Stimulated activated naive CD8-positive, alpha-beta T cell treated with anti-CD3 and anti-CD28 coated beads, Interleukin-15, amount 100 ng/mL, for 72 hours (primary cell): Measurements from ENCODE around the gene SF3A1.
A peak's percentile ranks its signal among the peaks of the same experiment; 100 is the strongest.
"Not testable (repeated sequence)": the region's sequence is repeated elsewhere in the genome, so short reads cannot be mapped to it uniquely, and the experiment has no call there.

ENCODE experiments used
- ATAC-seq: fragments of 150-1000 bp; cut with Tn5 transposase; 2 replicates; pipeline ENCODE4 v1.10.0; 2021; ENCODE audit warnings: mild to moderate bottlenecking, moderate library complexity
- DNase-seq, 2 donors: peaks; one replicate each; pipeline ENCODE4 v3.0.0; 2021 to 2022
- H3K27ac Mint-ChIP-seq, 2 donors: one replicate each; pipeline ENCODE4 v1.8.0; 2022; ENCODE audit warnings: mild to moderate bottlenecking in 2 of 2, mixed read lengths in 2 of 2, moderate library complexity in 2 of 2
- H3K27me3 Mint-ChIP-seq: one replicate; pipeline ENCODE4 v1.8.0; 2022; ENCODE audit warnings: mixed read lengths
- H3K4me1 Mint-ChIP-seq: one replicate; pipeline ENCODE4 v1.8.0; 2022; ENCODE audit warnings: mild to moderate bottlenecking, mixed read lengths
- H3K4me3 Mint-ChIP-seq, 2 donors: one replicate each; pipeline ENCODE4 v1.8.0; 2022; ENCODE audit warnings: mild to moderate bottlenecking in 2 of 2, mixed read lengths in 2 of 2, moderate library complexity in 1 of 2
- H3K9me3 Mint-ChIP-seq, 2 donors: one replicate each; pipeline ENCODE4 v1.8.0; 2022; ENCODE audit warnings: mixed read lengths in 2 of 2

Gene SF3A1

GRCh38 chr22:30344447-30345200 is 12.1 kb downstream of the SF3A1 start:
- H3K27me3 Mint-ChIP-seq: no peaks in the 10 kb centered on the region
- peak overlapping the region in 1 of 2 donors; percentile 12 for H3K27ac Mint-ChIP-seq
- H3K4me1 Mint-ChIP-seq: peaks cover 25% of the 10 kb centered on the region
- no peaks in the 10 kb centered on the region for H3K9me3 Mint-ChIP-seq
- DNase-seq: no peak
- no peak overlapping the region for H3K4me3 Mint-ChIP-seq
- no peak for ATAC-seq

DNA sequence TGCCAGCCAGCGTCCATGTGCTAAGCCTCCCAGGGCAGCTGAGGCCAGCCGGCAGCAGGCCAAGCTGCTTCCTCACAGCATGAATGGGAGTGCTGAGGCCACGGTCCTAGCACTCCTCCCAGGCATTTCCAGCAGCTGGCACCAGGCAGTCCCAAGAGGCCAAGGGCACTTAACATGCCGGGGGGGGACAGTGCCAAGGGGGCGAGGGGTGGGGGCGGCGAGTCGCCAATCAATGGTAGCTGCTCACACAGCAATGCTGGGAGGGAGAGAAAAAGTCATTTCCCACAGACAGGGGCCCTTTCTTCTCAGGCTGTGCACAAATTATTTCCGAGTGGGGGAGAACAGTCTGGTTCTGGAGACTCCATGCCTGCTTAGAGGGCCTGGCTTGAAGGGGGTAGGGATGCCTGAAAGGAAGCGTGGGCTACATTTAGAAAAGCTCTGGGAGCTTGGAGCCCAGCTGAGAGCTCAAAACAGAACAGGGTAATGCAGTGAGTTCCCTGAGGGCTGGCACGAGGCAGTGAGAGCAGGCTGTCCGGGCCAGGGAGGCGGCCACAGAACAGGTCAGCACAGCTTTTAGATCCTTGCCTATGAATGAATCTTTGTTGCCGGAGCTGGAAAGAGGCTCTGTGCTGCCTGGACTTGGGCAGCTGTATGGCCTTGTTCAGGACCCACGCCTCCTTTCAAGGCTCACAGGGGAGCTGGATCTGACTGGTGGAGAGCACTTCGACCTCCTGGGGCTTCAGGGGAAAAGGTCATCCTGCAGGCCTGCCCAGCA is 15.6 kb downstream of the SF3A1 start:
- ATAC-seq (no peak), DNase-seq (no peak)
- Mint-ChIP-seq H3K4me1 (peaks cover 6% of the 10 kb centered on the region), H3K9me3 (no peaks in the 10 kb centered on the region), H3K4me3 (no peak overlapping the region), H3K27me3 (no peaks in the 10 kb centered on the region), H3K27ac (no peak overlapping the region)

DNA sequence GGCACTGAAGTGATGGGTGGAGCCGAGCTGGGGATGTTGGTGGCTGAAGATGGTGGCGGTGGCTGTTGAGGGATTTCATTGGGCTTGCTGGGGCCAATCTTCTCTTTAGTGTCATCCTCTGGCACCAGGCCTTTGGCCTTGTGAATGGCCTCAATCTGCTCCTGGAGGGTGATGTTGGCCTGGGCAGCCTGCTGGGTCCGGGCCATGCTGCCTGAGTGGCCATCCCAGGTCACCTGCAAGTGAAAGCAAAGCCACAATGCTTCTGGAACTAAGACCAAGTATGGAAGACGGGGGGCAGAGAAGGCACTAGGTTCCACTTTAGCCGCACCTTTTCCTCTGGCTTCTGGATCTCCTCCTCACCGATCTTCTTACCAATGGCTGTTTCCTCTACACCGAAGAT is 17.9 kb downstream of the SF3A1 start:
- Mint-ChIP-seq H3K4me3 (no peak overlapping the region), H3K27ac (peak overlapping the region in 1 of 2 donors; percentile 37), H3K4me1 (peaks cover 28% of the 10 kb centered on the region), H3K9me3 (no peaks in the 10 kb centered on the region), H3K27me3 (no peaks in the 10 kb centered on the region)
- DNase-seq: no peak
- ATAC-seq: no peak

GRCh38 chr22:30338341-30338740 is 18.4 kb downstream of the SF3A1 start:
- ATAC-seq, DNase-seq, H3K9me3 Mint-ChIP-seq, H3K4me3 Mint-ChIP-seq, H3K27me3 Mint-ChIP-seq: not testable (repeated sequence)
- Mint-ChIP-seq H3K4me1 (peaks cover 30% of the 10 kb centered on the region), H3K27ac (peak overlapping the region in 1 of 2 donors; percentile 37)

DNA sequence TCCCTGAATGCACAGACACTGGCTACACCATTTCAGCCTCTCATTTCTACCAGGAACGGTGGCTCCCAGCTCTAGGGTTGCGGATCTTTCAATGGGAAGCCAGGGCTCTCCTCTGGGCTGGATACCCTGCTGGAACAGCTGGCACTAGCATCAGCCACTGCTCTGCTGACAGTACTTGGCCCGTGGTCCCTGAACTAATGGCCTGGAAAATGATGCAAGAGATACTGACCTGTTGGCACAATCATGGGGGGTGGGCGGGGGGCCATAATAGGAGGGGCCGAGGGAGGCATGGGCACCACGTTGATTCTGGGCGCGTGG is 19.3 kb downstream of the SF3A1 start:
- Mint-ChIP-seq H3K27ac (peak overlapping the region; percentile 28 to 33), H3K4me1 (peaks cover 38% of the 10 kb centered on the region), H3K4me3 (no peak overlapping the region), H3K27me3 (no peaks in the 10 kb centered on the region), H3K9me3 (no peaks in the 10 kb centered on the region)
- DNase-seq (no peak), ATAC-seq (no peak)

- Mint-ChIP-seq H3K4me3 (no peak overlapping the region), H3K4me1 (peaks cover 41% of the 10 kb centered on the region), H3K27me3 (no peaks in the 10 kb centered on the region), H3K9me3 (no peaks in the 10 kb centered on the region), H3K27ac (peak overlapping the region in 1 of 2 donors; percentile 47)
- DNase-seq (no peak), ATAC-seq (no peak)
These were observed 19.8 kb downstream of the SF3A1 start for GRCh38 chr22:30336752-30337460.

GRCh38 chr22:30335236-30335635 is 21.5 kb downstream of the SF3A1 start:
- H3K27me3 Mint-ChIP-seq: no peaks in the 10 kb centered on the region
- no peak for DNase-seq
- no peak overlapping the region for H3K4me3 Mint-ChIP-seq
- peak overlapping the region in 1 of 2 donors; percentile 80 for H3K27ac Mint-ChIP-seq
- peaks cover 41% of the 10 kb centered on the region for H3K4me1 Mint-ChIP-seq
- H3K9me3 Mint-ChIP-seq: no peaks in the 10 kb centered on the region
- ATAC-seq: peak; percentile 30

DNA sequence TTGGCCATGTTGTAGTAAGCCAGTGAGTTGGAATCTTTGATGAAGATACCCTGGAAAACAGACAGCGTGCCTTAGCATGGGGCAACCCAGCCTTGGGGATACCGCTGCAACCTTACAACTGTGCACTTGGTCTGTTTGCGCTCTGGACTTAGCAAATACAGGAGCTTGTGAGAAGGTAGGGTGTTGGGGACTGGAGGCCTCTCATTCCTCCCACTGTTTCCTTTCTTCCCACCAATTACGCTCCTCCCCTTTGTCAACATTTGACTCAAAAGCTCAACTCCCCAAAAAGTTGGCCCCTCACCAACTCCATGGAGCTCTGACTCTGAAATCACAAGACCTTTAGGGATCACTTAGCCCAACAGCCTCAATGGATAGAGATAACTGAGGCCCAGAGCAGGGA is 22.0 kb downstream of the SF3A1 start:
- ATAC-seq (no peak), DNase-seq (no peak)
- Mint-ChIP-seq H3K4me1 (peaks cover 41% of the 10 kb centered on the region), H3K9me3 (no peaks in the 10 kb centered on the region), H3K27me3 (no peaks in the 10 kb centered on the region), H3K4me3 (no peak overlapping the region), H3K27ac (peak overlapping the region in 1 of 2 donors; percentile 78)

DNA sequence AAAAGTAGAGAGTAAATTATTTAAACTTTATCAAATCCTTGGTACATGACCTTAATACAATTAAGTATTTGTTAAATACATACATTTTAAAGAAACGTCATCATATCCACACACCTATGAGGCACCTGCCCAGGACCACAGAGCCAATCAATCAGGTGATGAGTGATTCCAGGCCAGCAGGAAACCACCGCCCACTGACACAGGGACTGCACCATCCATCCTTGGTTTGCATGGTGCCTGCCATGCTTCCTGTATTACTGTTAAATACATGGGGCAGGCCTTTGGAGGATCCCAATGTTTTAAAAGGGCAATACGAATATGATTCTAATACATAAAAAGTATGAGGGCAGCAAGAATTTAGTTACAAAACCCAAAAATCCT is 23.0 kb downstream of the SF3A1 start:
- Mint-ChIP-seq H3K27ac (no peak overlapping the region), H3K4me3 (no peak overlapping the region), H3K4me1 (peaks cover 41% of the 10 kb centered on the region), H3K9me3 (no peaks in the 10 kb centered on the region), H3K27me3 (no peaks in the 10 kb centered on the region)
- ATAC-seq: peak; percentile 72
- DNase-seq: no peak

GRCh38 chr22:30332994-30333706 is 23.5 kb downstream of the SF3A1 start:
- no peak for ATAC-seq
- H3K4me3 Mint-ChIP-seq: no peak overlapping the region
- DNase-seq: no peak
- H3K9me3 Mint-ChIP-seq: no peaks in the 10 kb centered on the region
- peaks cover 45% of the 10 kb centered on the region for H3K4me1 Mint-ChIP-seq
- H3K27me3 Mint-ChIP-seq: no peaks in the 10 kb centered on the region
- no peak overlapping the region for H3K27ac Mint-ChIP-seq

GRCh38 chr22:30332551-30332950 is 24.1 kb downstream of the SF3A1 start:
- ATAC-seq: no peak
- H3K27ac Mint-ChIP-seq: no peak overlapping the region
- no peak for DNase-seq
- no peaks in the 10 kb centered on the region for H3K27me3 Mint-ChIP-seq
- no peaks in the 10 kb centered on the region for H3K9me3 Mint-ChIP-seq
- peaks cover 51% of the 10 kb centered on the region for H3K4me1 Mint-ChIP-seq
- H3K4me3 Mint-ChIP-seq: no peak overlapping the region

DNA sequence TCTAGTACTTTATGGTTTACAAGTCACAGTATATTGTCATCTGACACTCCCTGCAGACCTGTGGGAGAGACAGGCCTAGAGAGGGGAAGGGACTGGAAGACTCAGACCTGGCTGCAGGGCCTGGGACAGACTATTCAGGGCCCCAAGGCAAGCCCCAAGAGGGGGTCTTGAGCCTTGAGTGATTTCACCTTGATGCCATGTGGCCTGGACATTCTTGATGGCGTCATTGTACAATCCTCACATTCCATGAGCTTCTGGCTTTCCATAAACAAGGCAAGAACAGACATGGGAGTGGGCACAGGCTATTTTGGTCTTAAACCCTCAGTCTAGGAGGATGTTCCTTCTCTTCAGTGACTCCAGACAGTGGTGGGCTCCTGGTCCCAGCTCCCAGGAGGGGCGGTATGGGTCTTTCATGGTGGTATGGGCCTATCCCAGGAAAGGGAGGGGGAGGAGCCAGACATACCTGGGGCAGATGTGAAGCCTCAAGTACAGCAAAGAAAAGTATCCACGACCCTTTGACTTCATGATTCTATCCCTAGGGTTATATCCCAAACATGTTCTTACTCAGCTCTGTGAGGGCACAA is 28.1 kb downstream of the SF3A1 start:
- Mint-ChIP-seq H3K27me3 (no peaks in the 10 kb centered on the region), H3K4me1 (peaks cover 53% of the 10 kb centered on the region), H3K27ac (peak overlapping the region in 1 of 2 donors; percentile 19)

GRCh38 chr22:30327864-30328345 is 28.8 kb downstream of the SF3A1 start:
- H3K27ac Mint-ChIP-seq: no peak overlapping the region

More for the DNA sequence above, 28.1 kb downstream of the SF3A1 start:
- ATAC-seq (no peak), DNase-seq (no peak)
- no peak overlapping the region for H3K4me3 Mint-ChIP-seq
- H3K9me3 Mint-ChIP-seq: no peaks in the 10 kb centered on the region

DNA sequence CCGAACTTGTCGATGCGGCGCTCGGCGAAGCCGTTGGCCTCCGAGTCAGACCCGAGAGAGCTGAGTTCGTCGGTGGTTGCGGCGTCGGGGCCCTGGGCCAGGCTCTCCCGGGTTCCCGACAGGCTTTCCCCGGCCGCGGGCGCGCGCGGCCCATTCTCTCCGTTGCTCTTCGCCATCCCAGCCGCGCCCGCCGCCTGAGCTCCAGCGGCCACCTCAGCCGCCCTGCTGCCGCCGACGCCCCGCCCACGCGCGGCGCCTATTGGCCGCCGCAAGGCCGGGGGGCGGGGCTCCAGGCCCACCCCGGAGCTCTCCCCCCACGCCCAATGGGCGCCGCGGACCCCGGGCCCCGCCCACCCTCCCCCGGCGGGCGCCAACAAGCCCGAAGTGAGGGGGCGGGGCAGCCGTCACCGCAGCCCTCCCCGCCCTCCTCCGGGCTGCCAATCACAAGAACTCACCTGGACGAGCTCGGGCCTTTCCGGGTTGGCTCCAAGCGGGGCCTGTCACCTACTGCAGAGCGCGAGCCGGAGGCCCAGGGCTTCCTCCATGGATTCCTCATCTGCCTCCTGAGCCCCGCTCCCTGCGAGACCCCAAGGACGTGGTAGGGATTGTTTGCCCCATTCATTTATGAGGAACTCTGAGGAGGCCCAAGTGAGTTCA is 29.9 kb downstream of the SF3A1 start, which contains the start of gene TBC1D10A:
TSS of gene TBC1D10A (minus strand) at position 236 of the 657 bp plus-strand sequence. CDS start at position 176, 60 bp downstream.
- peak; percentile 93 for ATAC-seq
- peaks cover 54% of the 10 kb centered on the region for H3K4me1 Mint-ChIP-seq
- H3K4me3 Mint-ChIP-seq: peak within 1 kb of the TSS; percentile 94
- H3K27me3 Mint-ChIP-seq: no peaks in the 10 kb centered on the region
- H3K27ac Mint-ChIP-seq: peak within 1 kb of the TSS; percentile 86 to 90
- DNase-seq: peak; percentile 91 to 94
- H3K9me3 Mint-ChIP-seq: no peaks in the 10 kb centered on the region

More at GRCh38 chr22:30327864-30328345, 28.8 kb downstream of the SF3A1 start:
- no peak for DNase-seq
- Mint-ChIP-seq H3K4me1 (peaks cover 56% of the 10 kb centered on the region), H3K4me3 (peak overlapping the region; percentile 91 to 94), H3K9me3 (no peaks in the 10 kb centered on the region), H3K27me3 (no peaks in the 10 kb centered on the region)
- no peak for ATAC-seq
